Kidney capillary endothelial cell (primary cell): Measurements from ENCODE around the gene MCEMP1.

Experiments used
- DNase-seq: peaks from one replicate; pipeline ENCODE4 v3.0.0-alpha.2; 2018; ENCODE audit warnings: low spot score

MCEMP1 gene

GRCh38 chr19:7676854-7677253, at the start of gene MCEMP1:
Gene MCEMP1 (plus strand): TSS chr19:7677090. CDS start chr19:7677121, 31 bp downstream.
- no peak for DNase-seq

GRCh38 chr19:7627166-7627565, 49.7 kb upstream of the MCEMP1 start:
- DNase-seq = no peak

DNA sequence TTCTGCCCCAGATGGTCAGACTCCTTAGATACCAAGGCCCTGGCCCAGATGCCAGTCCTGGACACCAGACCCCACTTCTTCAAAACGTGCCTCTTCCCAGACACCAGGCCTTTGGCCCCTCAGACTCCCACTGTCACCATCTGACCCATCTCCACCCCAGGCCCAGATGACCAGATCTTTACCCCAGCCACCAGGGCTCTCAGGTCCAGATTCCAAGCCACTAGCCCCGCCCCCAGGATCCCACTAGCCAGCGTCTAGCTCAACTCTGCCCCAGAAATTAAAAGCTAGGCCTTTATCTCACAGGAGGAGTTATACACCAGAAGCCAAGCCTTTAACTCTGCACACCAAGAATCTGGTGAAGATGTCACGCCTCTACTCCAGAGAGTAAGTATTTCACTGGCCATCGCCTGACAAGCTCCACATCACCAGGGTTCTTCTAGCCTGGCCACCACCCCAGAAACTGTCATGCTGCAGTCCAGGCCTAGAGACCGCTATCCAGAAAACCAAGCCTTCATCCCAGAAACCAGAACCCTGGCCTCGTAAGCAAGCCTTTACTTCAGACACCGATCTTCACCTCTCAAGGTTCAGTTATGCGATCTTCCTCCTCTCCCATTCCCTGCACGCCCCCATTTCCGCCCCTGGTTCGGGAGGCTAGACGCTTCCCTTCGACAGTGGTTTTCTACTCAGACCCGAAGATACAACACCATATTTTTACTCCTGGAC, 48.1 kb upstream of the MCEMP1 start:
- DNase-seq = no peak

GRCh38 chr19:7629347-7630054, 47.4 kb upstream of the MCEMP1 start, which contains the start of the genes PET100 and XAB2:
Gene PET100 (plus strand): TSS chr19:7629793. CDS start chr19:7629834, 41 bp downstream.
Gene XAB2 (minus strand): TSS chr19:7629545. CDS start chr19:7629527, 18 bp downstream.
- peak; percentile 98 for DNase-seq

DNA sequence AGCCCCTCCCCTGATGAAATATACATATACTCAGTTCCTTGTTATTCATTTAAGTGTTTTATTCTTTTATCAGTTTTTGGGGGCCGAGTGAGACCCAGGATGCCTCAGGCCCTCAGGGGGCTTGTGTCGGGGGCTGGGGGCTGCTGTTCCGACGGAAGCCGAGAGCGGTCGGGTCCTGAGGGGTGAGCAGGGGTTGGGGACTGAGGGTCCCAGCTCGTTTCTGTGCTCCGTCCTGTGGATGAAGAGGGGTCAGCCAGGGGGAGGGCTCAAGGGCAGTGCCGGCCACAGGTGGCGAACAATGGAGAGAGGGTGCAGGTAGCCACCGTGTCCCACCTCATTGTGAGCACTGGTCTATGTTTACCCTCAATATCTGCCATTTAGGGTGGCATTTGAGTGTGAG, 45.3 kb upstream of the MCEMP1 start:
- no peak for DNase-seq

DNA sequence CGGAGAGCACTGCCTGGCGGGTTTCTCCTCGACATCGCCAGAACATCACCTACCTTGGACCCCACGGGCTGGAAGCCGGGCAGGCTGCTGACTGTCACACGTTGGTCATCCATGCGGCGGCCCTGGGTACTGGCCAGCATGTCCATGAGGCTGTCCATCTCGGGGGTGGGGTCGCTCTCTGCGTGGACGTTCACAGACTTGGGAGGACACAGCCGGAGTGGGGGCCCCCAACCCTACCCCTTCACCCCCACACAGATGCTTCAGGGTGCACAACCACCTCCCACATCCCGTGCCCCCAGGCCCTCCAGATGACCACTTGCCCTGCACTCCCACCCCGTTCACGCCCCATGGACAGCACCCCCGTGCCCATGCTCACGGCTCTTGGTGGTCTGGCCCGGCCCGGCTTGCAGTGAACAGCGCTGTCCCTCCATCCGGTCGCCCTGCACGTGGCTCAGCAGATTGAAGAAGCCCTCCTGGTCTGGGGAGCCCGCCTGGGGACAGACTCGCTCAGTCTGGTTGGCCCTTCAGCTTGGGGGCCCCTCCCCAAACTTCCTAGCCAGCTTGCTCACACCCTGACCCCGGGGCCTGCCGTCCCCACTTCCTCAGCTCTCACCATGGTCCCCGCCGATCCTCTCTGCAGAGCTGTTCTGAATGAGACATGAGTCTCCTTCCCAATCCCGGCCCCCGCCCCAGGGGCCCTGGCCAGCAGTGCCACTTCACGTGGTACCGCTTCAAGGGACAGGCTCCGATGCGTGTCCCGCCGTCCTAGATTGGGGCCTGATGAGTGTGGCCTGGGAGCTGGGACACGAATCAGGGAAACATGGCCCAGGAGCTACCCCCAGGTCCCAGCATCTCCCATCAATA, 44.3 kb upstream of the MCEMP1 start:
- no peak for DNase-seq

DNA sequence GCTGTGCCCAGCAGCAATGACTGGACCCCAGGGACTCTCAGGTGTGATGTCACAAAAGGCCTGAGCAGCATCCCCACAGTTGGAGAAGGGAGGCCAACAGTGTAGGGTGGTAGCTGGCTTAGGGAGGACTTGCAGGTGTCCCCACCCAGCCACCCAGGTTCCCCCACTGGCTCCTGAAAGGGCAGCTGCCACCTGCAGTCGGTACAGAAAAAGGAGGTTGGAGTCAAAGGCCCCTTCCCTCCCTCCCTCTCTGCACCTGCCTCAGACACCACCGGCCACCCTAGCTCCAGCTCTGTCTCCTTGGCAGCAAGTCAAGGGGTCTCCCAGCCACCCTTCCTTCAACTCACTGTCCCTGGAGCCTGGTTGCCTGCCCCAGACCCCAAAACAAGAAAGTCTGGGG, 43.2 kb upstream of the MCEMP1 start, which contains the start of gene PCP2:
Gene PCP2 (minus strand): TSS at position 22 of the 400 bp plus-strand sequence. CDS start 262 bp downstream, outside the sequence.
- no peak for DNase-seq

- DNase-seq = no peak
Observed at GRCh38 chr19:7635670-7636069, 41.2 kb upstream of the MCEMP1 start.

DNA sequence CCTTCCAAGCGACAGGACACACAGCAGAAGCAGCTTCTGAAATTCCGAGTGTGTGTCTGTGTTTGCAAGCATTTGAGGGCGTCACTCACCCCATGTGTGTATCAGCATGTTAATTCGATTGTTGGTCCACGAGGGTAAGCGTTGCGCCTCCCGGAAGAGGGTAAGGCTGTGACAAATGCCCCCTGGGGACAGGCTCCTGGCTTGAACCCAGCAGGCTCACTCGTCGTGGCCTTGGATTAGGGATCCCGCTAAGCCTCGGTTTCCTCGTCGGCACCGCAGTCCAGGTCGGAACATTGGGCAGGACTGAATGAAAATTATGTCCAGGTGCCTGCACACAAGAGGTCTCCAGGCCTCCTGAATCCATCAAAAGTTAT, 40.6 kb upstream of the MCEMP1 start:
- no peak for DNase-seq

DNA sequence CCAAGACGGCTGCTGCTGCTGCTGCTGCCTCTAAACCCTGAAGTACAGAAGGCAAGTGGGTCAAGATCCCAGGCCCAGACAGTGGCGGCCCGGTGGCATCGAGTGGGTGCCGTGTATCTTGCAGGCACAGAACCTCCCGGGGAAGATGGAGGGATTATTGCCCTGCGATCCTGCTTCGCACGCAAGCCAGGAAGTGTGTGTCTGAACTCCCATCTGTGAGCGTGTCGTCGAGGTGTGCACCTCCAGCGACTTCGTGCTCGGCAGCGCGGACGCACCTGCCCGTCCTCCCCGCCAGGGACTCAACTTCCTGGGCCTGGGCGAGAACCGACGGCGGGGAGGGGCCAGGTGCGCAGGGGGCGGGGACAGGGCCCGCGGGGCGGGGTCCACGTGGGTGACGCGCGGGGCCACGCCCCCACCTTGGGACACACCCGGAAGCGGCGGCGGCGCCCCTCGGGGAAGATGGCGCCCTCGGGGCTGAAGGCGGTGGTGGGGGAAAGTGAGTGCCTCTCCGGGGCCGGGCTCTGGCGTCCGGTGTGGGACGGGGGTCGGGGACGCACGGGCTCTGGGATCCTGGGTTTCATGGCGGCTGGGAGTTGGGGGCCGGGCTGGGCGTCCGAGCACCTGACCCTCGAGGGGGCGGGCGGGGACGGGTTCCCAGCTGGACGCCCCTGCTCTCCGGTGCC, 40.1 kb upstream of the MCEMP1 start, which contains the start of gene STXBP2:
Gene STXBP2 (plus strand): TSS at position 420 of the 683 bp plus-strand sequence. CDS start 40 bp downstream, at position 460.
- DNase-seq = no peak

GRCh38 chr19:7637374-7638256, 39.3 kb upstream of the MCEMP1 start:
- no peak for DNase-seq

DNA sequence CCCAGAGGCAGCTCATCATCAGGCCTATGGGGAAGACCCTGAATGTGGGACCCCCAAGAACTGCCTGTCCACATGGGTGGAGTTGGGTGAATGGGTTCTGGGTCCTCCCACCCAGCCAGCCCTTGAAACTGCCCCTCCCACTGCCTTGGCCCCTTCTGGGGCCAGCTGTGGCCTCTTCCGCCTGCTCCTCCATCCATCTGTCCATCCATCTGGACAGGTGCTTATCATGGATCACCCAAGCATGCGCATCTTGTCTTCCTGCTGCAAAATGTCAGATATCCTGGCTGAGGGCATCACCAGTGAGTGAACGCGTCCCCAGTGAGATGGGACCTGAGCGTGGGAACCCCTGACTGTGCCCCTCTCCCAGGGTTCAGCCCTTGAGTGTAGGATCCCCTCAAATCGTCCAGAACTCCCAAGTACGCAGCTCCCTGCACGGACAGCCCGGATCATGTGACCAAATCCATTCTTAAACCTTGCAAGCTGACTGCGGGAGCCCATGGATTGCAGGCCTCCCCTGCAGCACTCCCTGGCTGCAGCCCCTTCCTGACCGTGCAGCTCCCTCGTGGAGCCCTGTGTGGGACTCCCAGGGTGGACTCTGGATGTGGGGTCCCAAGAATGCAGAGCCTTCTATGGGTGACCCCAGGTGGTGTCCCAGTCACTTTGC, 38.0 kb upstream of the MCEMP1 start:
- no peak for DNase-seq

DNA sequence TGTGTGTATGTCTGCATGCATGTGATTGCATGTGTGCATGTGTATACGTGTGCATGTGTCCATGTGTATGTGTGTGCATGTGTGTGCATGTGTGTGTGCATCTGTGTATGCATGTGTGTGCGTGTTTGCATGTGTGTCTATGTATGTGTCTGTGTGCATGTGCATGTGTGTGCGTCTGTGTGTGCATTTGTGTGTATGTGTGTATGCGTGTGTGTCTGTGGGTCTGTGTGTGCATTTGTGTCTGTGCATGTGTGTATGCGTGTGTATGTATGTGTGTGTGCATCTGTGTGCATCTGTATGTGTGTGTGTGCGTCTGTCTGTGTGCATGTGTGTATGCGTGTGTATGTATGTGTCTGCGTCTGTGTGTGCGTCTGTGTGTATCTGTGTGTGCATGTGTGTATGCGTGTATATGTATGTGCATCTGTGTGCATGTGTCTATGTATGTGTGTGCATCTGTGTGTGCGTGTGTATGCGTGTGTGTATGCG, 37.0 kb upstream of the MCEMP1 start:
- no peak for DNase-seq

- no peak for DNase-seq
Observed at GRCh38 chr19:7640803-7641202, 36.1 kb upstream of the MCEMP1 start.

DNA sequence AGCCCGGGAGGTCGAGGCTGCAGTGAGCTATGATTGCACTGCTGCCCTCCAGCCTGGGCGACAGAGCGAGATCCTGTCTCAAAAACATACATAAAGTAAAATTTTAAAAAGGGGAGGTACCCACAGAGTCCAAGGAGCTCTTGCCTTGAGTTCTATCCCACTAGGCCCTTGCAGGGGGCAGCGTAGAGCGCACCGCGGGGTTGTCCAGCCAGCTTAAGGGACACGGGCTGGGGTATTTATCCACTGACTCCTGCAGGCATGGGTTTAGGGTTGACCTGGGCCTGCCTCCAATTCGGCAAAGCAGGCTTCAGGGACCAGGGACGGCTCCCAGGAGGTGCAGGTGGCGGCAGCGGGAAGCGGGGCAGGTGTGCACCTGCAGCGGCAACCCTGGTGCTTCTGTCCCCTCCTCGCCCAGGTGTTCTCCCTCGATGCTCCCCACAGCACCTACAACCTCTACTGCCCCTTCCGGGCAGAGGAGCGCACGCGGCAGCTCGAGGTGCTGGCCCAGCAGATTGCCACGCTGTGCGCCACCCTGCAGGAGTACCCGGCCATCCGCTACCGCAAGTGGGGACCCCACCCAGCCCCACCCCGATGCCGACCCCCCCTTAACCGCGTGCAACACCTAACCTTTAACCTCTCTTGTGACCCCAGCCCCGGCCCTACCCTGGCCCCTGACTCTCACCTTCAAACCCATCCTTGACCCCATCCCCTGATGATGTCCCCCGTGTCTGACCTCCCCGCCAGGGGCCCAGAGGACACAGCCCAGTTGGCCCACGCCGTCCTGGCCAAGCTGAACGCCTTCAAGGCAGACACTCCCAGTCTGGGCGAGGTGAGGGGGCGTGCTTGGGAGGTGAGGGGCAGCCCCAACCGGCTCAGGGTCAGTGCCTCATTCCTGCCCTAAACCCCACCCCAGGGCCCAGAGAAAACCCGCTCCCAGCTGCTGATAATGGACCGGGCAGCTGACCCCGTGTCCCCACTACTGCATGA, 35.3 kb upstream of the MCEMP1 start:
- DNase-seq = no peak

- DNase-seq = no peak
Observed at GRCh38 chr19:7642295-7643030, 34.4 kb upstream of the MCEMP1 start.

- DNase-seq = no peak
Observed at GRCh38 chr19:7643031-7643415, 33.9 kb upstream of the MCEMP1 start.
